IMR-90 (cell line): ENCODE results near the gene KRTAP10-7.

Experiments
- BHLHE40 ChIP-seq: fragments of 150-350 bp; IDR thresholded peaks from 2 replicates; pipeline ENCODE4 v1.6.1; 2016; ENCODE audit warnings: mild to moderate bottlenecking, low read depth, low read length
- CEBPB ChIP-seq: IDR thresholded peaks from 2 replicates; pipeline ENCODE4 v1.6.1; 2012; ENCODE audit warnings: low read depth, low read length, improper control_type of control experiment
- CHD1 ChIP-seq: IDR thresholded peaks from 2 replicates; pipeline ENCODE4 v1.6.1; 2012; ENCODE audit warnings: low read depth, low read length, improper control_type of control experiment
- FOS ChIP-seq: fragments of 150-350 bp; IDR thresholded peaks from 2 replicates; pipeline ENCODE4 v1.6.1; 2016; ENCODE audit warnings: low read depth, low read length
- MAFK ChIP-seq: IDR thresholded peaks from 2 replicates; pipeline ENCODE4 v1.6.1; 2012; ENCODE audit warnings: low read depth, low read length, improper control_type of control experiment
- MAZ ChIP-seq: IDR thresholded peaks from 2 replicates; pipeline ENCODE4 v1.6.1; 2012; ENCODE audit warnings: low read depth, mild to moderate bottlenecking, low read length, improper control_type of control experiment, moderate library complexity, borderline replicate concordance
- MXI1 ChIP-seq: IDR thresholded peaks from 2 replicates; pipeline ENCODE4 v1.6.1; 2012; ENCODE audit warnings: low read depth, mild to moderate bottlenecking, low read length, moderate library complexity, borderline replicate concordance
- POLR2A ChIP-seq: IDR thresholded peaks from 2 replicates; pipeline ENCODE4 v1.6.1; 2012; ENCODE audit warnings: mild to moderate bottlenecking, low read depth, low read length
- TF ChIP-seq, protein P1 (sequence below): conservative IDR thresholded peaks from 2 replicates; pipeline ENCODE4 v1.5.1; 2012; ENCODE audit warnings: mild to moderate bottlenecking, low read depth, low read length, improper control_type of control experiment
- TF ChIP-seq, protein P2 (sequence below): fragments of 150-350 bp; IDR thresholded peaks from 2 replicates; pipeline ENCODE4 v1.6.1; 2017; ENCODE audit warnings: mild to moderate bottlenecking, antibody characterized with exemption, low read length, low read depth

DNA sequence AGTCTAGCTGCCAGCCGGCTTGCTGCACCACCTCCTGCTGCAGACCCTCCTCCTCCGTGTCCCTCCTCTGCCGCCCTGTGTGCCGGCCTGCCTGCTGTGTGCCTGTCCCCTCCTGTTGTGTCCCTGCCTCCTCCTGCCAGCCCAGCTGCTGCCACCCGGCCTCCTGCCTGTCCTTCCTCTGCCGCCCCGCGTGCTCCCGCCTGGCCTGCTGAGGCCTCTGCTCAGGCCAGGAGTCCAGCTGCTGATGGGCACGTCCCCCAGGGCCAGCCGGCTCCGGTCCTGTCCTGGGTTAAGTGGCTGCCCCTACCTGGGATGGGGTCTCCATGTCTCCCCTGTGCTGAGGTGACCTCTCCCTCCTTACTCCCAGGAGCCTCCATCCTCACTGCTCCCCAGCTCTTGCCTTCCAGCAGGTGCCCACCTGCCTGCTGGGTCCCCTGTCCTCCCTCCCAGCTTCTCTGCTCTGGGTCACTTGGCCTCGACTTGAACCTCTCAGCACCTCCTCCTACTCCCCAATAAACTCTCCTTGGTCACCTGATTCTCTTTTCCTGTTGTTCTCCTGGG lies 12.4 kb downstream of the KRTAP10-7 start:
- TF ChIP-seq, protein P1, sequence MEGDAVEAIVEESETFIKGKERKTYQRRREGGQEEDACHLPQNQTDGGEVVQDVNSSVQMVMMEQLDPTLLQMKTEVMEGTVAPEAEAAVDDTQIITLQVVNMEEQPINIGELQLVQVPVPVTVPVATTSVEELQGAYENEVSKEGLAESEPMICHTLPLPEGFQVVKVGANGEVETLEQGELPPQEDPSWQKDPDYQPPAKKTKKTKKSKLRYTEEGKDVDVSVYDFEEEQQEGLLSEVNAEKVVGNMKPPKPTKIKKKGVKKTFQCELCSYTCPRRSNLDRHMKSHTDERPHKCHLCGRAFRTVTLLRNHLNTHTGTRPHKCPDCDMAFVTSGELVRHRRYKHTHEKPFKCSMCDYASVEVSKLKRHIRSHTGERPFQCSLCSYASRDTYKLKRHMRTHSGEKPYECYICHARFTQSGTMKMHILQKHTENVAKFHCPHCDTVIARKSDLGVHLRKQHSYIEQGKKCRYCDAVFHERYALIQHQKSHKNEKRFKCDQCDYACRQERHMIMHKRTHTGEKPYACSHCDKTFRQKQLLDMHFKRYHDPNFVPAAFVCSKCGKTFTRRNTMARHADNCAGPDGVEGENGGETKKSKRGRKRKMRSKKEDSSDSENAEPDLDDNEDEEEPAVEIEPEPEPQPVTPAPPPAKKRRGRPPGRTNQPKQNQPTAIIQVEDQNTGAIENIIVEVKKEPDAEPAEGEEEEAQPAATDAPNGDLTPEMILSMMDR = no peak
- TF ChIP-seq POLR2A (no peak), CEBPB (no peak), MXI1 (no peak), MAZ (no peak), CHD1 (no peak), FOS (no peak), BHLHE40 (no peak), MAFK (no peak)
- TF ChIP-seq, protein P2, sequence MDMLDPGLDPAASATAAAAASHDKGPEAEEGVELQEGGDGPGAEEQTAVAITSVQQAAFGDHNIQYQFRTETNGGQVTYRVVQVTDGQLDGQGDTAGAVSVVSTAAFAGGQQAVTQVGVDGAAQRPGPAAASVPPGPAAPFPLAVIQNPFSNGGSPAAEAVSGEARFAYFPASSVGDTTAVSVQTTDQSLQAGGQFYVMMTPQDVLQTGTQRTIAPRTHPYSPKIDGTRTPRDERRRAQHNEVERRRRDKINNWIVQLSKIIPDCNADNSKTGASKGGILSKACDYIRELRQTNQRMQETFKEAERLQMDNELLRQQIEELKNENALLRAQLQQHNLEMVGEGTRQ = no peak
